Measurements from ENCODE around the gene PPP2R5D. TPM values are rescaled to one million over a fixed set of nuclear protein-coding genes. Genes with fewer than 3 reads are reported as not detected.

Gene PPP2R5D
- total and polyA plus RNA-seq, 2 of the 8 experiments (the other 6 are each of a cell fraction or from before 2014, with no cell fraction given): 52.1 to 55.7 TPM

- Histone ChIP-seq H2BK15ac (ENCODE audit: low read length) (no peak overlapping the region), H4K20me1 (replicated peaks in 1 of 2; ENCODE audit: control insufficient read depth in 1 of 2, insufficient read depth in 2 of 2, low read length in 2 of 2) (no peaks in the 10 kb centered on the region), H2BK12ac (ENCODE audit: low read depth, low read length) (no peak overlapping the region), H3K79me2 (ENCODE audit: control insufficient read depth in 1 of 2, insufficient read depth in 2 of 2, low read length in 2 of 2) (peaks cover 6 to 16% of the 10 kb centered on the region in 2 experiments; a peak in 3 of 4 replicates), H4K91ac (replicated peaks; ENCODE audit: insufficient read length, low read length) (no peak overlapping the region), H2AK5ac (ENCODE audit: low read depth, low read length) (no peak overlapping the region), H2BK120ac (replicated peaks; ENCODE audit: low read depth, low read length) (no peak overlapping the region), H3K14ac (ENCODE audit: insufficient read length) (no peak overlapping the region), H4K5ac (ENCODE audit: insufficient read length, low read depth, low read length) (no peak overlapping the region), H3K4me1 (replicated peaks in 1 of 4; ENCODE audit: control insufficient read depth in 3 of 4, insufficient read depth in 4 of 4, low read length in 3 of 4) (peaks cover 4 to 20% (median 10%) of the 10 kb centered on the region in 4 experiments; a peak in 6 of 7 replicates), H3K4me3 (ENCODE audit: extremely low read depth in 1 of 4, insufficient read depth in 2 of 4, low read depth in 3 of 4, low read length in 4 of 4) (no peak overlapping the region), H4K8ac (ENCODE audit: extremely low read depth, insufficient read depth, low read length) (no peak overlapping the region), H3K9me3 (ENCODE audit: insufficient read depth in 2 of 2, low read depth in 1 of 2, low read length in 1 of 2) (no peaks in the 10 kb centered on the region), H2BK20ac (ENCODE audit: low read length) (no peak overlapping the region), H3K36me3 (ENCODE audit: control insufficient read depth in 2 of 4, insufficient read depth in 4 of 4, low read length in 3 of 4) (peaks cover 3 to 16% (median 11%) of the 10 kb centered on the region in 4 experiments; a peak in 6 of 8 replicates), H3K56ac (replicated peaks; ENCODE audit: insufficient read length, low read depth, low read length) (no peak overlapping the region), H3K18ac (ENCODE audit: extremely low read depth, low read length) (no peak overlapping the region), H2AFZ (ENCODE audit: low read length) (no peak overlapping the region), H3K4me2 (ENCODE audit: insufficient read depth in 1 of 2, low read depth in 2 of 2, low read length in 2 of 2) (no peak overlapping the region), H3K79me1 (ENCODE audit: low read depth, low read length) (peaks cover 15% of the 10 kb centered on the region), H2BK5ac (ENCODE audit: low read depth, low read length) (no peak overlapping the region; the same call in 1 of the 2 replicates), H3K23ac (ENCODE audit: insufficient read length) (no peak overlapping the region), H3K27me3 (replicated peaks in 1 of 4; ENCODE audit: control insufficient read depth in 3 of 4, extremely low read depth in 1 of 4, insufficient read depth in 3 of 4, low read length in 3 of 4) (no peaks in the 10 kb centered on the region), H3K27ac (ENCODE audit: low read depth, low read length) (no peak overlapping the region), H3K9ac (replicated peaks in 1 of 4; ENCODE audit: extremely low read depth in 1 of 4, low read depth in 3 of 4, low read length in 3 of 4) (no peak overlapping the region), H3K4ac (replicated peaks; ENCODE audit: insufficient read length, low read depth, low read length) (no peak overlapping the region), H3K23me2 (ENCODE audit: low read depth, low read length) (peaks cover 17% of the 10 kb centered on the region)
- POLR2A ChIA-PET (ENCODE audit: partially characterized antibody): interaction anchor here (1.0 to 29.7 kb wide), 8 partner anchors 10 to 116 kb away, joined by 3 to 584 read pairs (median 14); partner anchors contain the start of genes KLHDC3, MEA1, PTK7 and RRP36
- 90% methylated on average over 8 of the region's 8 CpGs; no CpG with 5 or more reads in 1 of the 2 experiments for WGBS, 2 experiments (ENCODE audit: extremely low coverage in 1 of 2, insufficient coverage in 1 of 2, insufficient read length in 1 of 2, insufficient replicate concordance in 2 of 2, low coverage in 1 of 2, low lambda C conversion rate in 2 of 2, missing lambda C conversion rate in 1 of 2)
- no peak for FAIRE-seq
- TF ChIP-seq RAD21 (IDR thresholded peaks at IDR 0.05 in 1 of 2, conservative IDR thresholded peaks at IDR 0.05 in 1 of 2; ENCODE audit: low read depth in 2 of 2, low read length in 2 of 2) (no peak), SAP30 (IDR thresholded peaks at IDR 0.05; ENCODE audit: insufficient read depth, insufficient replicate concordance, low read length) (no peak), SIX5 (IDR thresholded peaks at IDR 0.05; ENCODE audit: low read depth, low read length) (no peak), SIN3A (conservative IDR thresholded peaks at IDR 0.05 in 1 of 2, IDR thresholded peaks at IDR 0.05 in 1 of 2; ENCODE audit: low read depth in 1 of 2, low read length in 2 of 2) (no peak), RXRA (IDR thresholded peaks at IDR 0.05; ENCODE audit: insufficient read depth, low read depth, low read length) (no peak), TAF7 (optimal IDR thresholded peaks at IDR 0.05; ENCODE audit: borderline replicate concordance, low read depth, low read length) (no peak), TEAD4 (IDR thresholded peaks at IDR 0.05; ENCODE audit: low read depth, low read length) (no peak), SP4 (IDR thresholded peaks at IDR 0.05; ENCODE audit: low read length) (no peak), JUND (IDR thresholded peaks at IDR 0.05; ENCODE audit: low read length) (no peak), BRCA1 (IDR thresholded peaks at IDR 0.05; ENCODE audit: low read depth, low read length) (no peak), BCL11A (IDR thresholded peaks at IDR 0.05; ENCODE audit: low read depth in 2 of 2, low read length in 2 of 2) (no peak), SIRT6 (IDR thresholded peaks at IDR 0.05; ENCODE audit: low read length) (no peak), GABPA (IDR thresholded peaks at IDR 0.05; ENCODE audit: borderline replicate concordance, insufficient read depth, low read length) (no peak)
- no peak for DNase-seq (ENCODE audit: low read depth in 1 of 2, low spot score in 2 of 2)
- CTCF ChIA-PET (ENCODE audit: partially characterized antibody): interaction anchor here (0.7 to 3.0 kb wide), 6 partner anchors 14 to 92 kb away, joined by 3 to 18 read pairs (median 4); no protein-coding TSS in a partner anchor
Observed at GRCh38 chr6:43055966-43056365, 71.6 kb downstream of the PPP2R5D start.

All from H1 (cell line).